ENCODE results near the gene EIF4G1. TPM values are rescaled to one million over a fixed set of nuclear protein-coding genes. Genes with fewer than 3 reads are reported as not detected.

EIF4G1 gene
- total and polyA plus RNA-seq, 2 experiments from 2014 or later = 227 to 552 TPM

- TF ChIP-seq ZNF462 (CRISPR knock-in tag; IDR thresholded peaks at IDR 0.05) (no peak), STAT1 (IDR thresholded peaks at IDR 0.05; ENCODE audit: unreplicated experiment) (no peak), JUNB (IDR thresholded peaks at IDR 0.05; ENCODE audit: unreplicated experiment) (no peak), EZH2 (IDR thresholded peaks at IDR 0.05; ENCODE audit: low read depth, unreplicated experiment) (no peak), POLR2AphosphoS5 (IDR thresholded peaks at IDR 0.05; ENCODE audit: low read depth) (no peak), REST (IDR thresholded peaks at IDR 0.05; ENCODE audit: unreplicated experiment) (no peak), ZNF114 (CRISPR knock-in tag; IDR thresholded peaks at IDR 0.05) (no peak), ZNF331 (CRISPR knock-in tag; IDR thresholded peaks at IDR 0.05; ENCODE audit: low read depth) (no peak), EZH2phosphoT487 (IDR thresholded peaks at IDR 0.05; ENCODE audit: unreplicated experiment) (no peak), NANOG (IDR thresholded peaks at IDR 0.05; ENCODE audit: borderline replicate concordance) (no peak), ETS1 (IDR thresholded peaks at IDR 0.05) (no peak)
Observed at GRCh38 chr3:184321666-184322065, 7.3 kb downstream of the EIF4G1 start (continued).
